Measurements from ENCODE around the gene CHN1. TPM values are rescaled to one million over a fixed set of nuclear protein-coding genes. Genes with fewer than 3 reads are reported as not detected.

CHN1 gene
- polyA plus RNA-seq, 1 of the 3 experiments (the other 2 are of a cell fraction): 31.6 TPM

GRCh38 chr2:174882416-174882815 lies 122.8 kb downstream of the CHN1 start:
- Histone ChIP-seq H3K9ac (no peak overlapping the region), H3K36me3 (replicated peaks in 1 of 2; ENCODE audit: control insufficient read depth in 1 of 2, insufficient read depth in 2 of 2, low read length in 1 of 2) (peaks cover 0 to under 1% of the 10 kb centered on the region in 2 experiments), H3K4me3 (ENCODE audit: low read depth in 2 of 2, low read length in 1 of 2) (no peak overlapping the region), H3K4me2 (no peak overlapping the region), H3K79me2 (ENCODE audit: insufficient read depth) (no peaks in the 10 kb centered on the region), H3K4me1 (ENCODE audit: control insufficient read depth in 1 of 2, insufficient read depth in 2 of 2, low read depth in 1 of 2, low read length in 1 of 2) (peaks cover 0 to 19% of the 10 kb centered on the region in 2 experiments; a peak in 3 of 4 replicates), H3K9me3 (no peaks in the 10 kb centered on the region), H3F3A (replicated peaks; ENCODE audit: insufficient read depth) (no peaks in the 10 kb centered on the region), H3K9me2 (no peaks in the 10 kb centered on the region; the same call in 1 of the 2 replicates), H2AFZ (ENCODE audit: low read depth) (no peak overlapping the region), H3K27me3 (ENCODE audit: insufficient read depth) (no peaks in the 10 kb centered on the region), H3K27ac (ENCODE audit: low read depth in 2 of 2, low read length in 1 of 2) (peak overlapping the region in 1 of 2 experiments; percentile 47; a peak in 2 of 4 replicates), H4K20me1 (ENCODE audit: insufficient read depth) (no peaks in the 10 kb centered on the region)
- 76% methylated on average over 3 of the region's 3 CpGs for WGBS (ENCODE audit: low lambda C conversion rate)
- DNase-seq: no peak
- ChIA-PET CTCF (interaction anchor here (1.0 to 2.5 kb wide), 5 partner anchors 14 to 133 kb away, joined by 3 to 12 read pairs (median 6); no protein-coding TSS in a partner anchor), POLR2A (no interaction called here)
- TF ChIP-seq TAF1 (IDR thresholded peaks at IDR 0.05; ENCODE audit: borderline replicate concordance, low read depth, low read length) (no peak), REST (IDR thresholded peaks at IDR 0.05; ENCODE audit: low read depth, low read length) (no peak), SMC3 (IDR thresholded peaks at IDR 0.05; ENCODE audit: low read depth, low read length) (no peak), YY1 (IDR thresholded peaks at IDR 0.05; ENCODE audit: low read depth) (no peak), MEF2A (IDR thresholded peaks at IDR 0.05; ENCODE audit: borderline replicate concordance, low read depth) (no peak), NFIC (IDR thresholded peaks at IDR 0.05; ENCODE audit: borderline replicate concordance) (no peak), CTCF (IDR thresholded peaks at IDR 0.05) (no peak), MXI1 (IDR thresholded peaks at IDR 0.05; ENCODE audit: low read depth, low read length) (no peak)

- H3K79me2 ChIP-seq (ENCODE audit: insufficient read depth): no peaks in the 10 kb centered on the region
- CTCF ChIA-PET: interaction anchor here (1.0 to 2.5 kb wide), 5 partner anchors 15 to 132 kb away, joined by 3 to 12 read pairs (median 6); no protein-coding TSS in a partner anchor
- POLR2A ChIA-PET: interaction anchor here (1.2 kb wide), 1 partner anchor 35 kb away, joined by 3 read pairs; no protein-coding TSS in a partner anchor
- no peak overlapping the region for H3K4me3 ChIP-seq (ENCODE audit: low read depth in 2 of 2, low read length in 1 of 2)
- DNase-seq: no peak
- no peak overlapping the region for H3K9ac ChIP-seq
- peak overlapping the region in 1 of 2 experiments; percentile 47; a peak in 2 of 4 replicates for H3K27ac ChIP-seq (ENCODE audit: low read depth in 2 of 2, low read length in 1 of 2)
- H4K20me1 ChIP-seq (ENCODE audit: insufficient read depth): no peaks in the 10 kb centered on the region
- WGBS (ENCODE audit: low lambda C conversion rate): 85% methylated on average over 2 of the region's 2 CpGs
- H3F3A ChIP-seq (replicated peaks; ENCODE audit: insufficient read depth): peaks cover 3% of the 10 kb centered on the region
- H3K9me2 ChIP-seq: no peaks in the 10 kb centered on the region
- peaks cover 0 to 23% of the 10 kb centered on the region in 2 experiments; a peak in 3 of 4 replicates for H3K4me1 ChIP-seq (ENCODE audit: control insufficient read depth in 1 of 2, insufficient read depth in 2 of 2, low read depth in 1 of 2, low read length in 1 of 2)
- H3K27me3 ChIP-seq (ENCODE audit: insufficient read depth): no peaks in the 10 kb centered on the region
- peaks cover 0 to 3% of the 10 kb centered on the region in 2 experiments for H3K36me3 ChIP-seq (replicated peaks in 1 of 2; ENCODE audit: control insufficient read depth in 1 of 2, insufficient read depth in 2 of 2, low read length in 1 of 2)
- no peak overlapping the region for H2AFZ ChIP-seq (ENCODE audit: low read depth)
- H3K9me3 ChIP-seq: no peaks in the 10 kb centered on the region
- TF ChIP-seq ELF1 (IDR thresholded peaks at IDR 0.05): no peak
- TF ChIP-seq RFX5 (IDR thresholded peaks at IDR 0.05; ENCODE audit: low read length): no peak
- TF ChIP-seq GABPA (IDR thresholded peaks at IDR 0.05; ENCODE audit: low read depth): no peak
- TF ChIP-seq MXI1 (IDR thresholded peaks at IDR 0.05; ENCODE audit: low read depth, low read length): no peak
- TF ChIP-seq PBX3 (IDR thresholded peaks at IDR 0.05): no peak
- no peak overlapping the region for H3K4me2 ChIP-seq
These were observed 123.5 kb downstream of the CHN1 start for GRCh38 chr2:174881678-174882077.
